Cerebellar nuclear complex (tissue), 1 donor: ENCODE measurements around the gene STX2.
"Not testable (repeated sequence)": the region's sequence is repeated elsewhere in the genome, so short reads cannot be mapped to it uniquely, and the experiment has no call there.

Experiments used
- DNase-seq, 2 experiments: peaks; one replicate each; lab custom pipeline; 2025; lab: John Stamatoyannopoulos, UW

STX2 gene

GRCh38 chr12:130800312-130800711 lies 38.7 kb downstream of the STX2 start:
- DNase-seq: no peak

DNA sequence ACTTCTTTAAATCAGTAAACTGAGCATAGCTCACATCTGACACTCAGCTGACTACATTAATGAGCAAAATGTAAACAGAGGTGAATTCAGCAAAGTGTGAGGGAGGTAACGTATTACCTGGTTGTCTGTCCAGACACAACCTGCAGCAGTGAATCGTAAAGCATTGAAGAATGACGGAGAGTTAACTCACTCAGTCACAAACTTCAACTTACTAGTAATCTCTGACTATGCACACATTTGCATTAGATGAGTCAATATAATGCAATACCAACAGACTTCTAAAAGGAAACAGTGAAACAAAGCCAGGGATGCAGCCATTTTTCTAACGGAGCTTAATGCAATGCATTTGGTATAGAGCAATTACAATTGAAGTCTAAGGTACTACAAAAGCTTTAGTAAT lies 40.0 kb downstream of the STX2 start:
- DNase-seq: no peak

- no peak for DNase-seq
These were observed 41.9 kb downstream of the STX2 start for GRCh38 chr12:130796985-130797686.

GRCh38 chr12:130795906-130796305 lies 43.1 kb downstream of the STX2 start:
- DNase-seq: no peak

- DNase-seq: no peak
These were observed 45.5 kb downstream of the STX2 start for GRCh38 chr12:130793554-130793849.

DNA sequence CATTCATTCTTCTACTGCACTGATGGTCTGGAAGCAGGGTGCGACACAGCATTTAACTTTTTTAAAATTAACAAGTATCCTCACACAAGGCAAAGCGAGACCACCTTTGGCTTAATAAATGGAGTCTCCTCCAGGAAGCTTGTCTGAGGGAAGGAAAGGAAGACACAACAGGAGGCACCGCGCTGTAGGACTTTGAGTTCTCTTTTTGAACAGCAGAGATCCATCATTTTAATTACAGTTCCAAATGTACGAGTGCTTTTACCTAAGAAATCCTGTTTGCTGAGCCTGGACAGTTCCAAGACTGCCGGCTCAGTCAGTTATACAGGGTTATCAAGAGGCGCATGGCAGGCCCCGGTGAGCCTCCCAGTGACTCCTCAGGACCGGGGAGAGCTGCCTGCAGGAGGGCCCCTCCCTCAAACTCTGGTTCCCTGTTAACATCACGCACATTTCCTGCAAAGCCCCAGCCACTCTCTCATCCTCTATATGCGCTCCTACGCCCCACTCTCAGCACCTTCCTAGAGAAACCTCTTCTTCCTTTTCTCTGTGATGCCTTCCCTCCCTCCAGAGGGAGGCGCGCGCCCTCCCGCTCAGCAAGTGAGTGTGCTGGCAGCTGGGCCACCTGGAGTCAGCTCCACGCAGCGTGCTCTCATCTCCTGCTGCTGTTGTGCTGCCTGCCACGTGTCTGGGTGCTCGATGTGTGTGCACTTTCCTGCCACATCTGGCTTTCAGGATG lies 46.1 kb downstream of the STX2 start:
- no peak for DNase-seq

GRCh38 chr12:130791629-130792028 lies 47.4 kb downstream of the STX2 start:
- no peak for DNase-seq

GRCh38 chr12:130788515-130788914 lies 50.5 kb downstream of the STX2 start:
- DNase-seq: no peak

DNA sequence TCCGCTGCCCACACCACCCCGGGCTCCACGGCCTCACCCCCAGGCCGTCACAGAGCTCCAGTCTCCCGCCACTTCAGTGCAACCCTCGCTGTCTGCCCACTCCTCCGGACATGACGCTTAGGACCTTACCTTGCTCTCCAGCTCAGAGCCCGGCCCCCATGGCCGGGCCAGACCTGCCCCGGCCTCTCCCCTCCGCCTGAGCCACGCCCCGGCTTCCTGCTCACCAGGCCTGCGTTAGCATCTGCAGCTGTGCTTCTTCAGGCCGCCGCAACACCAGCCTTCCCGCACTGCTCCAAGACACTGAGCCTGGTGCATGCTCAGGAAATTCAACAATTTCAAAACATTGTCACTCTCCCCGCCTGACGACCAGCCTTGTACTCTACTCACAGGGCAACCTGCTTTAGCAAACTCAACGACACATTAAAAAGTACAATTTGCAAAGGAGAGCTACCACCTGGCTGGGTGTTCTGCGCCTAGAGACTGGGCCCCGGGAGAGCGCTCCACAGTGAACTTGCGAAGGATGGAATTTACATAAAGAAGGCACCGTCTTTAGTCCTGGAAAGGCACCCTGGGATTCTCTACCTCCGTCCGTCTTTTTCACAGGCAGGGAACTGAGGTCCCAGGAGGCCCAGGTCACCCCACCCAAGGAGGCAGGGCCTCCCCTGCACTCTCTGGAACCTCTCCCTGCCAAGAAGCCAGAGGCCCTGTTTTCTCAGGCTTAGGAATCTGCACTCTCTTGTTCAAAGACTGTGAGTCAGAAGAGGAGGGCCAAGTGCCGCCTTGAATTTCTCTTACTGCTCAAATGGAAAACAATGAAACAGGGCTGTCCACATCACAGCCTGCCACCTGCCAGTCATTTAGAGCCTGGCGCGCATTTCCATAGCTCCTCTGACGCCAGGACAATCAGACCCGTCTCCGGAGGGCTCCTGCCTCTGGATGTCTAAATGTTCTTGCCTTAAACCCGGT lies 51.3 kb downstream of the STX2 start:
- no peak for DNase-seq

DNA sequence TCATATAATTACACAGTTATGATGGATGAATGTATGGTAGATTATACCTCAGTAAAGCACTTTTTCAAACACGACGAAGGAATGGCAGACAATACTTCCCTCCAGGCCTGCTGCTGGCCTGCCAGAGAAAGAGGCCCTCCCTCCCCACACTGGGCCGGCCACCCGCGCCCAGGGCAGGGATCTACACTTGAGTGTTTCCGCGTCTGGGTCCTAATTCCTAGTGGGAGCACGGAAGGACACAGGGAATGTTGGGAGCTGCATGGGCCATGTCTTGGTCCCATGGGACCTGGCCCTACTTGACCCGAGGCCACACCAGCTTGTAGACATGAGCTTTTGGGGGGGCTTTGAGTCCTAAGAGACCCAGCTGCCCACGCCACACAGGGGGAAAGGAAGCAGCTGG lies 52.0 kb downstream of the STX2 start:
- no peak for DNase-seq

DNA sequence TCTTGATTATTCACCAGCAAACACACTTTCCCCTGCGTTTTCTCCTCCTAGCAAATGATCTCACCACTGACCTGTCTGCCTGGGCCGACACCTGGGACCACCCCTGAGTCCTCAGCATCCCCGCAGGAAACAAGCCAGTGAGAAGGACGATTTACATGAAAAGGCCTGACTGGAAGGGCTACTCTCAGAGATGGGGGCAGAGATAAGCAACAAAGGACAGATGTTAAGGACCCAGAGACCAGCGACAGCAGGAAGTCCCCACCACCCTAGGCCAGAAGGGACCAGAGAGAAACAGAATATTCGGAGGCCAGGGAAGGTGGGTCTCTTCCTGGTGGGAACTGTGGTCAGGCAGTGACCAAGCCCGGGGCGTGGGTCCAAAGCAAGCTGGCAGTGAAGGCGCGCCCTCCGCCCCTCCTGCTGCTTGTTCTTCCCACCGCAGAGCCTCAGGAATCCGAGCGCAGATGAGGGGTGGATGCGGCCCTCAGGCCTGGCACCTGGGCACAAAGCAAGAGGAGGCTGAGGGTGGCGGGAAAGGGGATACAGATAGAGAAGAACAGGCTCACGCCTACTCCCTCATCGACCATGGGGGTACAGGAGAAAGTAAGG lies 55.8 kb downstream of the STX2 start:
- no peak for DNase-seq

- not testable (repeated sequence) for DNase-seq
These were observed 56.8 kb downstream of the STX2 start for GRCh38 chr12:130782245-130782644.

- no peak for DNase-seq
These were observed 58.0 kb downstream of the STX2 start for GRCh38 chr12:130780880-130781575.

DNA sequence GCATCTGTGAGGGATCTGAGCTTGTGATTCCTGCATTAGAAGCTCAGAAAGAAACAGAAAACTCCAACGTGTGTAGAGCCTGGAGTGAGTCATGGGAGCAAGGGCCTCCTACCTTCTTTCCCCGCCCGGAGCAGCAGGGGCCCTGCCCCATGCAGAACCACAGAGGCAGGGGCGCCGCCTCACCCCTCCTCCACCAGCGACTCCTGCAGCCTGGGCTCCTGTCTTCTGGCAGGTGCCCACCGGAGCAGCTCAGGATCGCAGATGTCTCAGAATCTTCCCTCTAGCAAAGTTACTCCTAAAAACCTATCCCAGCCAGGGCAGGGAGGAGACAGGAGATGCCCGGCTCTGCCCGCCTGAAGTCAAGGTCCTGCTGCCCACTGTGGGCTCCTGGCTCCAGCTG lies 58.7 kb downstream of the STX2 start:
- DNase-seq: no peak

DNA sequence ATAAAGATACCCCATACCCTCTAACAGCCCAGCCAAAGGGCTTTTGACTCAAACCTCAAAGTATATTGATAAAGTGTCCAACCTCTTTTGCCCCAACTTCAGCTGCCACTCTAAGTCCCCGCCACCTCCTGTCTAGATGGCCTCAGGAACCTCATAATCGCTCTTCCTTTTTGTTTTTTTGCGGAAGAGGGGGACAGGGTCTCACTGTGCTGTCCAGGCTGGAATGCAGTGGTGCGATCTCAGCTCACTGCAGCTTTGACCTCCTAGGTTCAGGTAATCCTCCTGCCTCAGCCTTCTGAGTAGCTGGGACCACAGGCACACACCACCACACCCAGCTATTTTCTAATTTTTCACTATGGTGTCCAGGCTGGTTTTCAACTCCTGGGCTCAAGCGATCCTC lies 60.3 kb downstream of the STX2 start:
- no peak for DNase-seq

- DNase-seq: no peak
These were observed 62.2 kb downstream of the STX2 start for GRCh38 chr12:130776857-130777339.

GRCh38 chr12:130775953-130776856 lies 62.8 kb downstream of the STX2 start:
- no peak for DNase-seq

DNA sequence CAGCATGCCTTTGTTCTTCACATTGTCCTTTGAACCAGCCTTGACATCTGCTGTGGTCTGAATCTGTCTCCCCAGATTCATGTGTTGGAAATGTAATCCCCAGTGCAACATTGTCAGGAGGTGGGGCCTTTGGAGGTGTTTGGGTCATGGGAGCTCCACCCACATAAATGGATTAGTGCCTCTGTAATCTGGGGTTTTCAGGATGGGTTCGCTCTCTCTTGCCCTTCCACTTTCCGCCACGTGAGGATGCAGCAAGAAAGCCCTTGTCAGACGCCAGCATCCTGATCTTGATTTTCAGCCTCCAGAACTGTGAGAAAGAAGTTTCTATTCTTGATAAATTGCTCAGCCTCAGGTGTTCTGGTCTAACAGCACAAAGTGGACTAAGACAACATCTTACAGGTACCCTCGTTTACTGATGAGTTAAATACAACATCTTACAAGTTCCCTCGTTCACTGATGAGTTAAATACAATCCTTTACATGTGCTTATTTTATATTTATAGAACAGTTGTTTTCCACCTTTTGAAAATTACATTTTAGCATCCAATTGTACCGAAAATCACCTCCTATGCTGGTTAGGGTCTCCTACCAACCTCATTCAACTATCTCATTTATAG lies 68.5 kb downstream of the STX2 start:
- no peak for DNase-seq

GRCh38 chr12:130768120-130768519 lies 70.9 kb downstream of the STX2 start:
- no peak for DNase-seq

DNA sequence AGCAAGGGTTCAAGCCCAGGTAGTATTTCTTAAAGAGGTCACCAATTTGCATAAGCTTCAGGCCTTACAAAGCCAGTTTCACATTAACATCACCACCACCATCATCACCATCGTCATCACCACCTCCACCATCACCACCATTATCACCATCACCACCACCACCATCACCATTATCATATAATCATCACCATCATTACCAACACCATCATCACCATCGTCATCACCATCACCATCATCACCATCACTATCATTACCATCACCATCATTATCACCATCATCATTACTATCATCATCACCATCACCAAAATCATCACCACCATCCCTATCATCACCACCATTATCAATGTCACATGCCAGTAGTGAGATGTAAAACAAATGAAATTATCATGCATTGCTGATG lies 72.6 kb downstream of the STX2 start:
- DNase-seq: no peak
